GM08714 (cell line): ENCODE data around the gene MIF.
A peak's percentile ranks its signal among the peaks of the same experiment; 100 is the strongest.
"Not testable (repeated sequence)": the region's sequence is repeated elsewhere in the genome, so short reads cannot be mapped to it uniquely, and the experiment has no call there.

Experiments
- H3K4me3 ChIP-seq: fragments of 200-500 bp; sonication (Bioruptor generic); 2 replicates; pipeline ENCODE4 v1.5.1; 2014; ENCODE audit warnings: mild to moderate bottlenecking, low read length, inconsistent platforms
- ZNF274 ChIP-seq: IDR thresholded peaks from 2 replicates; pipeline ENCODE4 v1.6.1; 2012; ENCODE audit warnings: mild to moderate bottlenecking, low read depth, low read length

The MIF gene

GRCh38 chr22:23892130-23892529 is 2.1 kb upstream of the MIF start:
- no peak for TF ChIP-seq ZNF274
- no peak overlapping the region for H3K4me3 ChIP-seq

GRCh38 chr22:23892706-23893105 is 1.5 kb upstream of the MIF start:
- H3K4me3 ChIP-seq: no peak overlapping the region

GRCh38 chr22:23893121-23893944 is 850 bp upstream of the MIF start:
- no peak for TF ChIP-seq ZNF274
- peak overlapping the region; percentile 73; the same call in 1 of the 2 replicates for H3K4me3 ChIP-seq

More at GRCh38 chr22:23892706-23893105, 1.5 kb upstream of the MIF start:
- TF ChIP-seq ZNF274: no peak

DNA sequence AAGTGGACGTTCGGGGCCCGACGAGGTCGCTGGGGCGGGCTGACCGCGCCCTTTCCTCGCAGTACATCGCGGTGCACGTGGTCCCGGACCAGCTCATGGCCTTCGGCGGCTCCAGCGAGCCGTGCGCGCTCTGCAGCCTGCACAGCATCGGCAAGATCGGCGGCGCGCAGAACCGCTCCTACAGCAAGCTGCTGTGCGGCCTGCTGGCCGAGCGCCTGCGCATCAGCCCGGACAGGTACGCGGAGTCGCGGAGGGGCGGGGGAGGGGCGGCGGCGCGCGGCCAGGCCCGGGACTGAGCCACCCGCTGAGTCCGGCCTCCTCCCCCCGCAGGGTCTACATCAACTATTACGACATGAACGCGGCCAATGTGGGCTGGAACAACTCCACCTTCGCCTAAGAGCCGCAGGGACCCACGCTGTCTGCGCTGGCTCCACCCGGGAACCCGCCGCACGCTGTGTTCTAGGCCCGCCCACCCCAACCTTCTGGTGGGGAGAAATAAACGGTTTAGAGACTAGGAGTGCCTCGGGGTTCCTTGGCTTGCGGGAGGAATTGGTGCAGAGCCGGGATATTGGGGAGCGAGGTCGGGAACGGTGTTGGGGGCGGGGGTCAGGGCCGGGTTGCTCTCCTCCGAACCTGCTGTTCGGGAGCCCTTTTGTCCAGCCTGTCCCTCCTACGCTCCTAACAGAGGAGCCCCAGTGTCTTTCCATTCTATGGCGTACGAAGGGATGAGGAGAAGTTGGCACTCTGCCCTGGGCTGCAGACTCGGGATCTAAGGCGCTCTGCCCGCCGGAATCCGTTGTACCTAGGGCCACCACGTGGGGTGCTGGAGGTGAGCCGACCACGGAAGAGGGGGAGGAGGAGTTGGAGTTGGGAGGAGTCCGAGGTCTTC is 771 bp downstream of the MIF start:
- peak overlapping the region; percentile 73 for H3K4me3 ChIP-seq
- no peak for TF ChIP-seq ZNF274

DNA sequence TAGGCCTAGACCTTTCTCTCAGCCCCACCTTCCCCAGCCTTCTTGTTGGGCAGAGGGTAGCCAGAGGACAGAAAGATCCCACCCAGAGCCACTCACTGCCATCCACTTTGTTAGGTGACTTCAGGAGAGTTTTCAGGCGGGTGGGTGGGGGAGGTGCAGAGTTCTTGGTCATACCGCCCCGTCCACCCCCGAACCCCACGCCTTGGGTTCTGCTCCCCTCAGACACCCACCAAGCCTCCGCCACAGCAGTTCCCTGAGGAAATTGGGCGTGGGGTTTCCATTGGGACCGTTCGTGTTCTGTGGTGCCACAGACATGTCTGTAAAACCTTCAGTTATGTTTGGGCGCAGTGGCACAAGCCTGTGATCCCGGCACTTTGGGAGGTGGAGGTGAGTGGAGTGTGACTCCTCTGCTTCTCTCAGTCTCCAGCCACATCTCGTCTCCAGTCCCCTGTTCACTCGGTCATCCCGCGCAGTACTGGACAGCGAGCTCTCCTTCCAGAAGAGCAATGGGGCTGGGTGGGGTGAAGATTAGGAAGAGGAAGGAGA is 1.5 kb downstream of the MIF start:
- H3K4me3 ChIP-seq: peak overlapping the region; percentile 73; the same call in 1 of the 2 replicates
- no peak for TF ChIP-seq ZNF274

DNA sequence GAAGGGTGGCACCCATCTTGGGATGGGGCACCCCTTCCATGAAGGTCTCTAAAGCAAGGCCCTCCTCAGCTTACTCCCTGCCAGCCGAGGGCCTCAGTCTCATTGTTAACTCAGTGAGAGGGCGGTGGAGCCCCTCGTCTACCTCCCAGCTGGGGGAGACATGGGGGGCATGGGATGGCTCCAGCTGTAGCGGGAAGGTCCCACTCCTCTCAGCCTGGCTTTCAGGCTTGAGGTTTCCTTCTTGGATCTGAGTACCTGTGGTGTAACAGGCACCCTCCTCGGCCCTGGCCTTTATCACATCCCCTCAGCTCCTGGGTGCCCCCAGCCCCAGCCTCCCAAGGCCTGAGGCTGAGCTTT is 2.0 kb downstream of the MIF start:
- no peak overlapping the region for H3K4me3 ChIP-seq
- TF ChIP-seq ZNF274: no peak

GRCh38 chr22:23896523-23897186 is 2.5 kb downstream of the MIF start:
- no peak for TF ChIP-seq ZNF274
- no peak overlapping the region for H3K4me3 ChIP-seq

DNA sequence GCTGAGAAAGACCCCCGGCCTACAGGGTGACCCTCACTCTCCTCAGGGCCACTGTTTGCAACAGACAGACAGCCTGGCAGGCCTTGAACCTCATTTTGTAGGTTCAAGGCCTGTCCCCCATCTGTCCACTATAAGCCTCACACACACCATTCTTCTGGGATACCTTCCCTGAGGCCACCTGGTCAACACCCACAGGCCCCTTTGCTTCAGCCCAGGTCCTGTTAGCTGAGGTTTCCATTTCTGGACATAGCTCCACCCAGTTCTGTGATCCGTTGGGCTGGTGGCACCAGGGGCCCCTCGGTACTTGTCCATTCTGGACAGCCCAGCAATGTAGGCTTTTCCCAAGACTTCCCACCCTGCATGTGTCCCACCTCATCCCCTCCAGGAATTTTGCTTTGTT is 3.1 kb downstream of the MIF start:
- TF ChIP-seq ZNF274: no peak
- H3K4me3 ChIP-seq: no peak overlapping the region

DNA sequence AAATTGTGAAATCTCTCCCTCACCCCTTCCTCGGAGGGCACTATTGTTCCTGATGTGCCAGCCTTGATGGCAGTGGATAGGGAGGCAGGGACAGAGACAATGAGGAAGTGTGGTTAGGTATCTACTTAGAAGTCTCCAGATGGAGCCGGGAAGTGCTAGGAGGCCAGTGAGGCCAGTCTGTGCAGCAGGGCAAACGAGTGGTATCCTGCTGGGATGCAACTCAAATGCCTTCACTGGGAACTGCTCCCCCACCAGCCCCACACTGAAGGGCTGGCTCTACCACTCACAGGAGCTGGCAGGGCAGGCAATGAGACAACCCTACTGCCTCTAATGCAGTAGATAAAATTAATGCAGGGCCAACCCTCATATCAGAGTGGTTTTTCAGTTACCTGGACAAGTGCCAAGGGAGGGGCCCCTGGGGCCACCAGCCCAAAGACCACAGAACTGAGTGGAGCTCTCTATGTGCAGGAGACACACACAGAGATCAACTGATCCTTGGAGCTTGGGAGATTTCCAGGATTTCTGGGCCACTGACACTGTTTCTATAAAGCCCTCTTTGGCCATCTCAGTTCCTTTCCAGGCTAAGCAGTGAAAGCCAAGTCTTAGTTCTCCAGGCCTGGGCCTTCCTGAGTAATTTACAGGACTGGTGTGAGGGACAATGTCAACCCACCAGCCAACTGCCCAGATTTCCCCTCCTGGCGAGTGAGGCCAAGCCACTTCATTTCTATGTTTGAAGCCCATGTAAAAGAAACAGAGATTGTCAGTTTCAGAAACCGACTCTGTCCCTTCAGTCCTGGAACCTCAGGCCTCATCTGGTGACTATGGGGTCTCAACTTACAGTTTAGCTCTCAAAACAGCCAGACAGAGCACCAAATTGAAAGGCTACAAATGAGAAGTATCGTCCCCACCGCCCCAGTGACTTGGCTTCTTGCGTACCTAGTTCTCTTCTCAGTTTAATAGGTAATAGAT is 4.1 kb downstream of the MIF start:
- H3K4me3 ChIP-seq: no peak overlapping the region
- no peak for TF ChIP-seq ZNF274

DNA sequence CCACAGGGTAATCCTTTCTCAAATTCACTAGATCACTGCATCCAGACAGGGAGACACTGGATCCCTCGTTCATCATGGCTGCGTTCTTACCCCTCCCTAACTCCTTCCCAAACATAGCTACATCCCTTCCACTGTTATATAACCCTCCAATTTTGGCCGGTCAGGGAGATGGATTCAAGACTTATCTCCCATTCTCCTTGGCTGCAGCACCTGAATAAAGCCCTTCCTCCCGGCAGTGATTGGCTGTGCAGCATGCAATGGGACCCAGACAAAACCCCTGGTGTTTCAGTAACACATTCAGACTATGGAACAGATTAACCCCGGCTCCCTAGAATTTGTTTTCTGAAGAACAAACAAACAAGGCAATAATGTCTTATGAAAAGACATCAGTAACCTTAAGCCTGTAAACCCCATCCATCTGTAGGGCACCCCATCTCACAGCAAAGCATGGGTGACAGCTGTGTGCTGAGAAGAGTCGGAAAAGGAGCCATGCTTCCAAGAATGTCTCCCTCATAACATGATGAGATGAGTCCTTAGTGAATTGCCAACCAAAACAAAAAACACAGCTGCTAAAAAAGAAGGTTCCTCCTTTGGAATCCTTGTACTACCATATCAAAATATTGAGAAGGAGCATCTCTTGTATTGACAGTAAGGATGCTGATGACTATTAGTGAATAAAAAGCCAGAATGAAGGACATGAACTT is 5.0 kb downstream of the MIF start:
- no peak overlapping the region for H3K4me3 ChIP-seq
- no peak for TF ChIP-seq ZNF274

DNA sequence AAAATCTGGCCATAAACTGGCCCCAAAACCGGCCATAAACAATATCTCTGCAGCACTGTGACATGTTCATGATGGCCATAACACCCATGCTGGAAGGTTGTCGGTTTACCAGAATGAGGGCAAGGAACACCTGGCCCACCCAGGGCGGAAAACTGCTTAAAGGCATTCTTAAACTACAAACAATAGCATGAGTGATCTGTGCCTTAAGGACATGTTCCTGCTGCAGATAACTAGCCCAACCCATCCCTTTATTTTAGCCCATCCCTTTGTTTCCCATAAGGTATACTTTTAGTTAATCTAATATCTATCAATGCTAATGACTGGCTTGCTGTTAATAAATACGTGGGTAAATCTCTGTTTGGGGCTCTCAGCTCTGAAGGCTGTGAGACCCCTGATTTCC is 6.0 kb downstream of the MIF start:
- H3K4me3 ChIP-seq: not testable (repeated sequence)

DNA sequence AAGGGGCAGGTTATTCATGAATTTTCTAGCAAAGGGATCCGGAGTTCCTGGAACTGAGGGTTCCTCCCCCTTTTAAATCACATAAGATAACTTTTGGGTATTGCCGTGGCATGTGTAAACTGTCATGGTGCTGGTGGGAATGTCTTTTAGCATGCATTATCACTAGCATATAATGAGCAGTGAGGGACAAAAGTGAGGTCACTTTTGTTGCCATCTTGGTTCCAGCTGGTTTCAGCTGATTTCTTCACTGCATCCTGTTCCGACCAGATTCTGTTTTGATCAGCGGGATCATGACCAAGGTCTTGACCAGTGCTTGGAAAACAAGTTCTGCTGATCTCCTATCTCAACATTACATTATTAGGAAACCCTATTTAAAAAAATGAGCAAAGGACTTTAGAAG is 7.4 kb downstream of the MIF start:
- no peak for TF ChIP-seq ZNF274

More for the DNA sequence above, 7.4 kb downstream of the MIF start:
- no peak overlapping the region for H3K4me3 ChIP-seq
